Renal pelvis (tissue), 4 donors: ENCODE measurements around the gene YWHAG. TPM values are rescaled to one million over a fixed set of nuclear protein-coding genes. Genes with fewer than 3 reads are reported as not detected.
"Not testable (repeated sequence)": the region's sequence is repeated elsewhere in the genome, so short reads cannot be mapped to it uniquely, and the experiment has no call there.

Experiments
- DNase-seq: peaks from one replicate; pipeline ENCODE4 v3.0.0-alpha.2; 2013
- polyA plus RNA-seq, 3 donors: library from polyadenylated mRNA; unstranded; fragments of 120-200 nt; gene quantifications; one replicate each; pipeline ENCODE4 v1.2.1, GENCODE V29; 2013; ENCODE audit not compliant: insufficient read length in 3 of 3

Gene YWHAG
- polyA plus RNA-seq, 3 donors = 116 to 125 (median 116) TPM

- DNase-seq = no peak
Measured at GRCh38 chr7:76330261-76330660, 28.5 kb downstream of the YWHAG start.

GRCh38 chr7:76329479-76329878 lies 29.3 kb downstream of the YWHAG start:
- DNase-seq = no peak

- no peak for DNase-seq
Measured at GRCh38 chr7:76328389-76328788, 30.4 kb downstream of the YWHAG start.

GRCh38 chr7:76327610-76328009 lies 31.2 kb downstream of the YWHAG start:
- no peak for DNase-seq

GRCh38 chr7:76326646-76327233 lies 32.1 kb downstream of the YWHAG start:
- no peak for DNase-seq

GRCh38 chr7:76325811-76326210 lies 33.0 kb downstream of the YWHAG start:
- DNase-seq = no peak

- DNase-seq = no peak
Measured at GRCh38 chr7:76325092-76325491, 33.7 kb downstream of the YWHAG start.

GRCh38 chr7:76318488-76319353 lies 40.1 kb downstream of the YWHAG start:
- DNase-seq = peak; percentile 61

- DNase-seq = peak; percentile 96
Measured at GRCh38 chr7:76317782-76318487, 40.9 kb downstream of the YWHAG start.

GRCh38 chr7:76316984-76317781 lies 41.6 kb downstream of the YWHAG start:
- DNase-seq = no peak

- DNase-seq = no peak
Measured at GRCh38 chr7:76315364-76315763, 43.4 kb downstream of the YWHAG start.

- not testable (repeated sequence) for DNase-seq
Measured at GRCh38 chr7:76314740-76315139, 44.1 kb downstream of the YWHAG start.

GRCh38 chr7:76314042-76314721 lies 44.6 kb downstream of the YWHAG start:
- DNase-seq = peak; percentile 90

GRCh38 chr7:76311838-76312237 lies 47.0 kb downstream of the YWHAG start:
- not testable (repeated sequence) for DNase-seq

- no peak for DNase-seq
Measured at GRCh38 chr7:76310102-76310957, 48.5 kb downstream of the YWHAG start.

- DNase-seq = not testable (repeated sequence)
Measured at GRCh38 chr7:76309341-76310101, 49.3 kb downstream of the YWHAG start.

GRCh38 chr7:76308874-76309273 lies 49.9 kb downstream of the YWHAG start:
- not testable (repeated sequence) for DNase-seq

GRCh38 chr7:76304888-76305375 lies 53.9 kb downstream of the YWHAG start:
- DNase-seq = no peak
